Lower lobe of right lung (tissue), 2 donors: Measurements from ENCODE around the gene C1QTNF7. TPM values are rescaled to one million over a fixed set of nuclear protein-coding genes. Genes with fewer than 3 reads are reported as not detected.

Experiments
- ATAC-seq, 2 donors: fragments of 200-7000 bp; cut with Tn5 transposase; one replicate each; pipeline ENCODE4 v1.9.1; 2020 to 2022; ENCODE audit warnings: mild to moderate bottlenecking in 2 of 2, moderate library complexity in 2 of 2
- DNase-seq: peaks from one replicate; pipeline ENCODE4 v3.0.0-alpha.2; 2020
- H3K27ac ChIP-seq: fragments of 200-600 bp; one replicate; pipeline ENCODE4 v1.8.0; 2022
- H3K27me3 ChIP-seq: fragments of 200-600 bp; one replicate; pipeline ENCODE4 v1.8.0; 2022; ENCODE audit warnings: low read depth
- H3K36me3 ChIP-seq: fragments of 200-600 bp; one replicate; pipeline ENCODE4 v1.8.0; 2022; ENCODE audit warnings: mild to moderate bottlenecking
- H3K4me1 ChIP-seq: fragments of 200-600 bp; one replicate; pipeline ENCODE4 v1.8.0; 2022
- H3K4me3 ChIP-seq: fragments of 200-600 bp; one replicate; pipeline ENCODE4 v1.8.0; 2022; ENCODE audit warnings: mild to moderate bottlenecking
- H3K9me3 ChIP-seq: fragments of 200-600 bp; one replicate; pipeline ENCODE4 v1.8.0; 2022
- CTCF ChIP-seq: fragments of 200-600 bp; IDR thresholded peaks from one replicate; pipeline ENCODE4 v1.8.0; 2022; ENCODE audit warnings: antibody characterized with exemption, mild to moderate bottlenecking
- intact Hi-C: fragments of 100-400 bp; cut with DNase I; formaldehyde crosslinking; loops from one replicate; pipeline ENCODE4 v1.11.0; 2022
- total RNA-seq: library from RNA; stranded (reverse); fragmentation: NEBNext Ultra II Directional; extraction: Animal tissue kit (Norgen Biotek cat#: 25700); gene quantifications from one replicate; pipeline ENCODE4 v1.2.1, GENCODE V29; 2021
- donor health status: DM: no; HTN: yes; CAD: no; lungs with severe emphysema.

Gene C1QTNF7
- total RNA-seq, 1 donor from 2014 or later = 10.7 TPM

GRCh38 chr4:15385515-15385914 is 42.3 kb upstream of the C1QTNF7 start:
- H3K27ac ChIP-seq = peak overlapping the region; percentile 3
- no peak for ATAC-seq
- intact Hi-C loops = no loop called here
- no peak for DNase-seq
- no peaks in the 10 kb centered on the region for H3K9me3 ChIP-seq
- no peaks in the 10 kb centered on the region for H3K27me3 ChIP-seq
- H3K4me1 ChIP-seq = peaks cover 5% of the 10 kb centered on the region
- no peak for TF ChIP-seq CTCF
- H3K36me3 ChIP-seq = no peaks in the 10 kb centered on the region
- no peak overlapping the region for H3K4me3 ChIP-seq

GRCh38 chr4:15385928-15386327 is 41.9 kb upstream of the C1QTNF7 start:
- no peak overlapping the region for H3K4me3 ChIP-seq
- H3K27me3 ChIP-seq = no peaks in the 10 kb centered on the region
- H3K4me1 ChIP-seq = peaks cover 5% of the 10 kb centered on the region
- TF ChIP-seq CTCF = no peak
- H3K9me3 ChIP-seq = no peaks in the 10 kb centered on the region
- DNase-seq = no peak
- H3K36me3 ChIP-seq = no peaks in the 10 kb centered on the region
- intact Hi-C loops = no loop called here
- peak; percentile 32 to 51 for ATAC-seq
- no peak overlapping the region for H3K27ac ChIP-seq

- no peaks in the 10 kb centered on the region for H3K9me3 ChIP-seq
- no peaks in the 10 kb centered on the region for H3K27me3 ChIP-seq
- intact Hi-C loops = no loop called here
- no peak for TF ChIP-seq CTCF
- H3K4me1 ChIP-seq = no peaks in the 10 kb centered on the region
- no peaks in the 10 kb centered on the region for H3K36me3 ChIP-seq
- no peak overlapping the region for H3K4me3 ChIP-seq
- DNase-seq (no peak), ATAC-seq (no peak)
- no peak overlapping the region for H3K27ac ChIP-seq
Measured at GRCh38 chr4:15390494-15390893, 37.3 kb upstream of the C1QTNF7 start.

- Histone ChIP-seq H3K36me3 (no peaks in the 10 kb centered on the region), H3K4me3 (no peak overlapping the region), H3K4me1 (no peaks in the 10 kb centered on the region), H3K27ac (no peak overlapping the region), H3K27me3 (no peaks in the 10 kb centered on the region), H3K9me3 (no peaks in the 10 kb centered on the region)
- TF ChIP-seq CTCF = no peak
- DNase-seq (no peak), ATAC-seq (no peak)
- intact Hi-C loops = no loop called here
Measured at GRCh38 chr4:15392053-15392805, 35.6 kb upstream of the C1QTNF7 start.

- no peak overlapping the region for H3K4me3 ChIP-seq
- DNase-seq = no peak
- no peak for ATAC-seq
- TF ChIP-seq CTCF = no peak
- H3K27me3 ChIP-seq = no peaks in the 10 kb centered on the region
- H3K27ac ChIP-seq = peak overlapping the region; percentile 10
- H3K4me1 ChIP-seq = peaks cover 11% of the 10 kb centered on the region
- no peaks in the 10 kb centered on the region for H3K36me3 ChIP-seq
- intact Hi-C loops = no loop called here
- no peaks in the 10 kb centered on the region for H3K9me3 ChIP-seq
Measured at GRCh38 chr4:15395311-15395710, 32.5 kb upstream of the C1QTNF7 start.
